ENCODE measurements around the gene HAGH. TPM values are rescaled to one million over a fixed set of nuclear protein-coding genes. Genes with fewer than 3 reads are reported as not detected.

The HAGH gene
- total RNA-seq, 4 donors from 2014 or later, result 124 to 245 (median 175) TPM

DNA sequence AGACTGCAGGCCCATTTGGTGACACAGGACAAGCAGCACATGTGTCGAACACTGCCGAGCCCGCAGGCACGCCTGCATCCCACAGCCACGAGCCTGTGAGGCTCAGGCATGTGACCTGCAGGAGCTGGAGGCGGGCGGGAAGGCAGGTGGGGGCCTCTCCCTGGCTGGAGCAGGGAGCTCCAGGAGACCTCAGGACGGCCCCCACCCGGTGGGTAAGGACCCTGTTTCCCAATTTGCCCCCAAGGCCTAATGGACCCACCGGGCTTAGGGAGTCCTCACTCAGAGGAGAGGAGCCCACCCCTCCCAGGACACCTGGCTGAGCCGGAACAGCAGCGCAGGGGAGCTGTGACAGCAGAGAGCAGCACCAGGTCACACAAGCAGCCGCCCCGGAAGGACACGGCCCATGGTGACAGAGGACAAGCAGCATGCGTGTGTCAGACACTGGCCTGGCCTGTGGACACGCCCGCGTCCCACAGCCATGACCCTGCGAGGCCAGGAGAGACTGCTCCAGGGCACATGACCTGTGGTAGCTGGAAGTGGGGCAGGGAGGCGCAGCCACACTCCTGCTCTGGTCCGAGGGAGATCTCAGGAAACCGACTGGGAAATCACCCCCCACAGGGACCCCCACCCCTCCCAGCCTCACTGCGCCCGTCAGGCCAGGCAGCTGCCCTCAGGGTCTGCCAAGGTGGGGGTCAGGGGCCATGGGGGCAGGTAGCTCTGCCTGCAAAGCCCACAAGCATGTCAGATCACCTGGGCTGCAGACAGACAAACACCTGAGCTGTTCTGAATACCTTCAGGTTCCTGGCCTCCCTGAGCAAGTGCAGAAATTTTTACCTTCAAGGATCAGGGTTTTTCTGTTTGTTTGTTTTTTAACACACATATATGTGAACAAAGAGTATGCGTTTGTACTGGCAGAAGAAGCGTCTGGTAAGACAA is 46.6 kb downstream of the HAGH start:
- WGBS, 2 donors (ENCODE audit: low coverage in 1 of 2), result 81 to 87% methylated on average over 2 to 4 of the region's 27 CpGs
- Histone ChIP-seq H3K4me1 (peaks cover 3 to 61% (median 28%) of the 10 kb centered on the region in 3 donors), H3K4me3 (no peak overlapping the region), H3K27ac (peak overlapping the region in 2 of 4 donors; percentile 2 to 22), H3K9me3 (no peaks in the 10 kb centered on the region), H3K36me3 (peaks cover 0 to 62% of the 10 kb centered on the region in 2 donors), H3K27me3 (no peaks in the 10 kb centered on the region)
- TF ChIP-seq POLR2A (IDR thresholded peaks at IDR 0.05), result no peak
- no peak for TF ChIP-seq EP300 (IDR thresholded peaks at IDR 0.05)
- ATAC-seq, result no peak

DNA sequence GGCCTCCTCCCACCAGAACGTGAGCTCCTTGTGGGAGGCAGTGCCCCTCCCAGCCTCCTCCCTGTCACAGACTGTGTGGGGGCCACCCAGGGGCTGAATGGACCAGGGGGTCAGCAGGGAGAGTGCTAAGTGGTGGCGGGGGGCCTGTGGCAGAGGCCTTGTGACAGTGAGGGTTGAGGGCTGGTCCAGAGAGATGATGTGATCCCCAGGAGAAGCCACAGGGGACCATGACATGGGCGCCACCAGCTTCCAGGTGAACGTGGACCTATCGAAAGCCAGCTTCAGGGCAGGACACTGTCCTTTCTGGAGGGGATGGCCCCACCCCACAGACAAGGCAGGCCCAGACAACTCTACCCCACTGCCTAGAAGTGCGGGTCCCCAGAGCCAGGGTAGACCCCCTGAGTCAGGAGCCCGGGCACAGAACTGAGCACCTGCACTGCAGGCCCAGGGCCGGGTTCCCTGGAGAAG is 47.4 kb downstream of the HAGH start:
- peak overlapping the region in 2 of 4 donors; percentile 2 to 22 for H3K27ac ChIP-seq
- H3K36me3 ChIP-seq, result peaks cover 0 to 64% of the 10 kb centered on the region in 2 donors
- 87% methylated on average over 3 of the region's 8 CpGs; no CpG with 5 or more reads in 1 of the 2 donors for WGBS, 2 donors (ENCODE audit: low coverage in 1 of 2)
- H3K27me3 ChIP-seq, result no peaks in the 10 kb centered on the region
- ATAC-seq, result no peak
- TF ChIP-seq EP300 (IDR thresholded peaks at IDR 0.05), result no peak
- TF ChIP-seq, protein P1, sequence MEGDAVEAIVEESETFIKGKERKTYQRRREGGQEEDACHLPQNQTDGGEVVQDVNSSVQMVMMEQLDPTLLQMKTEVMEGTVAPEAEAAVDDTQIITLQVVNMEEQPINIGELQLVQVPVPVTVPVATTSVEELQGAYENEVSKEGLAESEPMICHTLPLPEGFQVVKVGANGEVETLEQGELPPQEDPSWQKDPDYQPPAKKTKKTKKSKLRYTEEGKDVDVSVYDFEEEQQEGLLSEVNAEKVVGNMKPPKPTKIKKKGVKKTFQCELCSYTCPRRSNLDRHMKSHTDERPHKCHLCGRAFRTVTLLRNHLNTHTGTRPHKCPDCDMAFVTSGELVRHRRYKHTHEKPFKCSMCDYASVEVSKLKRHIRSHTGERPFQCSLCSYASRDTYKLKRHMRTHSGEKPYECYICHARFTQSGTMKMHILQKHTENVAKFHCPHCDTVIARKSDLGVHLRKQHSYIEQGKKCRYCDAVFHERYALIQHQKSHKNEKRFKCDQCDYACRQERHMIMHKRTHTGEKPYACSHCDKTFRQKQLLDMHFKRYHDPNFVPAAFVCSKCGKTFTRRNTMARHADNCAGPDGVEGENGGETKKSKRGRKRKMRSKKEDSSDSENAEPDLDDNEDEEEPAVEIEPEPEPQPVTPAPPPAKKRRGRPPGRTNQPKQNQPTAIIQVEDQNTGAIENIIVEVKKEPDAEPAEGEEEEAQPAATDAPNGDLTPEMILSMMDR (IDR thresholded peaks at IDR 0.05), result no peak
- no peak for TF ChIP-seq POLR2A (IDR thresholded peaks at IDR 0.05)
- TF ChIP-seq POLR2AphosphoS5 (IDR thresholded peaks at IDR 0.05), result no peak
- H3K9me3 ChIP-seq, result no peaks in the 10 kb centered on the region
- H3K4me3 ChIP-seq, result no peak overlapping the region
- peaks cover 3 to 61% (median 31%) of the 10 kb centered on the region in 3 donors for H3K4me1 ChIP-seq

DNA sequence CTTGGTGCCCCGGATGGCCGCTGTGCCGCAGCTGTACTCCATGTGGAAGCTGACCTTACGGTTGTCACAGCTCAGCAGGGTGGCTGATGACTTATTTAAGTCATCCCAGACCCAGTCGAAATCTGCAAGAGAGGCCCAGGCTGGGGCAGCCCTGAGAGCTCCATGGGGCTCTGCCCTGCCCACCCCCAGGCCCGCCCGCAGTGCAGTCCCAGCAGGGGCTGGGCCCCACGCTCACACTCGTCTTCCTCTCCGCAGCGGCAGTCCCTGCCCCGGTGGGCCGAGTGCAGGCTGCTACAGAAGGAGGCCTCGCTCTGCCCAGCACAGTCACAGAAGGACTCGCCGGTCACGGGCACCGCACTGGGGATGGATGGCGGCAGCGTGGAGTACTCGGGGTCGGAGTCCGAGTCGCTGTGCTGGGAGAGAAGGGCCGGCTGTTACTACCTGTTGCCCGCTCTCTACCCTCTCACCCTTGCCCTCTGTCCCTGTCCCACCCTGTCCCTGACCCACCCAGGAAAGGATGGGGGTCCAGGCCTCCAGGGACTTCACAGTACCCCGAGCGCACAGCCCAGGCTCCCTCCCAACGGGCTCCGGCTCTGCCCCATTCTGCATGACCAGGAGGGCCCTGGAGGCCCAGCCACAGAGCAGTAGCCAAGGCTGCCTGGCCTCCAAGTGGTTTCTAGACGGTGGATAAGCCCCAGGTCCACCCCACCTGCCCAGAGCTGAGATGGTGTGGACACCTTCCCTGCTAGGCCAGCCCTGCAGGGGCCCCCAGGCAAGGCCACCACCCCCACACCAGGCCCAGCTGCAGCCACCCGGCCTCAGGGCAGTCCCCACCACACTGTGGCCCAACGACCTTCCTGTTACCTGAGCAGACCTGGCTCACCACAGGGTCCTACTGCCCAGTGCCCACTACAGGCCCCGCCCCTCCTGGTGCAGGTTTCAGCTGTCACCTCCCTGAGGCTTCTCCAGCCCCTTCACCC is 48.1 kb downstream of the HAGH start:
- no peak for ATAC-seq
- no CpG with 5 or more reads among the region's 34 CpGs for WGBS, 2 donors (ENCODE audit: low coverage in 1 of 2)
- TF ChIP-seq POLR2AphosphoS5 (IDR thresholded peaks at IDR 0.05), result no peak
- TF ChIP-seq EP300 (IDR thresholded peaks at IDR 0.05), result no peak
- no peak for TF ChIP-seq POLR2A (IDR thresholded peaks at IDR 0.05)
- TF ChIP-seq, protein P1 (IDR thresholded peaks at IDR 0.05), result no peak
- Histone ChIP-seq H3K36me3 (peaks cover 0 to 64% of the 10 kb centered on the region in 2 donors), H3K9me3 (no peaks in the 10 kb centered on the region), H3K27me3 (no peaks in the 10 kb centered on the region), H3K4me1 (peaks cover 3 to 61% (median 30%) of the 10 kb centered on the region in 3 donors), H3K27ac (peak overlapping the region in 1 of 4 donors; percentile 22), H3K4me3 (no peak overlapping the region)

DNA sequence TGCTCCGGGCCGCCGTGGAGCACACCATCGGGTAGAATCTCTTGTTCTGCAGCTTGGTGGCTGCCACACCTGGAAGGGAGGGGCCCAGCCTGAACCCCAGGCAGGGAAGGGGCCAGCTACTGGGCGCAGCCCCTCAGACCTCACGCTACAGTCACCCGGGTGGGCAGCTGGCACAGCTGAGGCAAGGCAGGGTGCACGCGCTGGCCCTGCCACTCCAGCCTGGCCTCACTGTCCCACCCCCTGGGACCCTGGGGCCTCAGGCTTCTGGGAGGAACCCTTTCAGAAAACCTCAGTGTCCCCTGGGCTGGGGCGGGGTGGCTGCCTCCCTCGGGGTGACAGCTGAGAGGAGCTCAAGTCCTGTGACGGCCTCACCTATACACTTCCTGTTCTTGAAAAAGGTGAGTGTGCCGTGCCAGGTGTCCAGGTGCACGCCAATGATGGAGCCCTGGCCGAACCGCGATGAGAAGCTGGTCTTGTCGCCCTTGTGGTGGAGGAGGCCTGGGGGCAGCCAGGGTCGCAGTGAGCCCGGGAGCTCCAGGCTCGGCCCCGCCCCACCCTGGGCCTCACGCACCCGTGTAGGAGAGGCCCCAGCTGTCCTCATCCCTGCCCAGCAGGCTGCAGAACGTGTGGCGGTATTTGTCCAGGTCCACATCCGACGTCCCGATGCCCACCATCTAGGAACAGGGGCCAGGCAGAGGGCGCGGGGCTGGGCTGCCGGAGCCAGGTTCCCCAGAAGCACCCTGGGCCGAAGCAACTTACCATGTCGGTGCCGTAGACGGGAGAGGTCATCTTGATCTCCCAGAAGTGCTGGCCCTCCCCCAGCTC is 49.0 kb downstream of the HAGH start:
- H3K4me1 ChIP-seq, result peaks cover 3 to 60% (median 29%) of the 10 kb centered on the region in 3 donors
- ATAC-seq, result no peak
- H3K36me3 ChIP-seq, result peaks cover 0 to 64% of the 10 kb centered on the region in 2 donors
- no peaks in the 10 kb centered on the region for H3K9me3 ChIP-seq
- TF ChIP-seq POLR2A (IDR thresholded peaks at IDR 0.05) (no peak), EP300 (IDR thresholded peaks at IDR 0.05) (no peak), POLR2AphosphoS5 (IDR thresholded peaks at IDR 0.05) (no peak)
- TF ChIP-seq, protein P1 (IDR thresholded peaks at IDR 0.05), result no peak
- H3K27ac ChIP-seq, result no peak overlapping the region
- WGBS, 2 donors (ENCODE audit: low coverage in 1 of 2), result no CpG with 5 or more reads among the region's 36 CpGs
- H3K27me3 ChIP-seq, result no peaks in the 10 kb centered on the region
- H3K4me3 ChIP-seq, result no peak overlapping the region
